NK-92 treated with Interleukin-12 subunit alpha and Interleukin-12 subunit beta, amount 100 ng/mL, for 24 hours (cell line): ENCODE data around the gene ART5.
"Not testable (repeated sequence)": the region's sequence is repeated elsewhere in the genome, so short reads cannot be mapped to it uniquely, and the experiment has no call there.

ENCODE experiments used
- DNase-seq: peaks from one replicate; lab custom pipeline; 2025; lab: John Stamatoyannopoulos, UW

ART5 gene

GRCh38 chr11:3657331-3657730 is 15.5 kb upstream of the ART5 start:
- DNase-seq, result not testable (repeated sequence)

GRCh38 chr11:3655547-3655946 is 13.8 kb upstream of the ART5 start:
- DNase-seq, result no peak

DNA sequence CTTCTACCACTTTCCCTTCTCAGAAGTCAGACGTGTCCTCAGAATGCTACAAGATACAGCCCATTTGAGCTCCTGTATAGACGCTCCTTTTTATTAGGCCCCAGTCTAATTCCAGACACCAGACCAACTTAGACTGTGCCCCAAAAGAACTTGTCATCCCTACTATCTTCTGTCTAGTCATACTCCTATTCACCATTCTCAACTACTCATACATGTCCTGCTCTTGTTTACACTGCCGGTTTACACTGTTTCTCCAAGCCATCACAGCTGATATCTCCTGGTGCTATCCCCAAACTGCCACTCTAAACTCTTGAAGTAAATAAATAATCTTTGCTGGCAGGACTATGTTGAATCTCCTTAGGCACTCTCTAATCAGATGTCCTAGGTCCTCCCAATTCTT is 10.7 kb upstream of the ART5 start:
- DNase-seq, result not testable (repeated sequence)

- DNase-seq, result not testable (repeated sequence)
Measured at GRCh38 chr11:3649374-3649773, 7.6 kb upstream of the ART5 start.

GRCh38 chr11:3648843-3649242 is 7.1 kb upstream of the ART5 start:
- not testable (repeated sequence) for DNase-seq

- DNase-seq, result no peak
Measured at GRCh38 chr11:3645552-3645951, 3.8 kb upstream of the ART5 start.

DNA sequence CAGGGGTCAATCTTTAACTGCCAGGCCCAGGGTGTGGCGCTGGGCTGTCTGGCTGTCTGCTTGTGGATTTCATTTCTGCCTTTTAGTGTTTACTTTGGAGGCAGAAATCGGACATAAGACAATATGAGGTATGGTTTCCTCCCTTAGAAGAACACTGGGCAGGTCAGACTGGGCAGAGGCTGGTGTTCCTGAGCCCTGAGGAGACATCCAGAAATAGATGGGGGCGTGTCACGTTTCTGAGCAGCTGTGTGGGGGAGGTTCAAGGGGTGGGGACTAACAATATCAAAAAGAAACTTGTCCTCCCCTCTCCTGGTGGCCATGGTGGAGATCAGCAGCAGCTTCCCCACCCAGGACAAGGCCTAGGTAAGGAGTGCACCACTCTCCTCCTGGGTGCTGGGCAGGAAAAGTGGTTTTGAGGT is 3.0 kb upstream of the ART5 start, which contains the start of gene ART1:
Gene ART1 (plus strand): TSS at position 312 of the 419 bp plus-strand sequence. CDS start 14,086 bp downstream, outside the sequence.
- no peak for DNase-seq

- DNase-seq, result not testable (repeated sequence)
Measured at GRCh38 chr11:3643102-3643546, 1.3 kb upstream of the ART5 start.

DNA sequence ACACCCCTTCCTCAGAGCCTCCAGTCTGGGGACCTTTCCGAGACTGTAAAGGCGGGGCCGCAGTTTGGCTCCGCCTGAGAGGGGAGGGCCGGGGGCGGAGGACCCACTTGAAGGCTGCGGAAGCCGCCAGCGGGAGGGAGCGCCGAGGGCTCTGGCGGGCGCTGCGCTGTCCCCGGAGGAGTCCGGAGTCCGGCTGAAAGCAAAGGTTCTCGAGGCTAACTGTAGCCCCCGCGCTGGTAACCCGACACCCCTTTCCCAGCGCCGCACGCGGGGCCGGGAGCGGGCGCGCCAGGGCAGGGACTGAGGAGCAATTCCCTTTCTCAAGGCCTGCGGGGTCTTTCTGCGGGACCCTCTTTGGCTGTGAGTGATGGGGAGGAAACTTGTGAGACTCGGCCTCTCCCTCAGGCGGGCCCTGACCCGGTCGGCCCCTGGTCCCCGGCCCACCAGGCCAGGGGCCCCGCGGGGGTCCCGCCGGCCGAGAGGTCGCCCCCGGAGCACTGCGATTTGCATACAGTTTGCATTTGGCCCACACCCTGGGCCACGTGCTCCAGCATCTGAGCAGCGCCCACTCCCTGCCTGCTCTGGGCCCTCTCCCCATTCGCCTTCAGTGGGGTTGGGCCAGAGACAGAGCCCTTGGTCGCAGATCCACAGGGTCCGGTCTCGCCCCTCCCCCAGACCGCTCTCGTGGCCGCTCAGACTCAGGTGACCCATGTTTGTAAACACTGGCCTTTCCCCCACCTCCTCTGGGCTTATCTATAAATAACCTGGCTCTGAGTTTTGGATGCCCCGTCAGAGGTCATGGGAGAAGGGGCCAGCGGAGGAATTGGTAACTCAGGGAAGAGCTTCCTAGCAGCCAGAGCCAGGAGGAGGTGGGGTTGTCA is 519 bp upstream of the ART5 start:
- DNase-seq, result no peak

GRCh38 chr11:3641191-3641590 is 601 bp downstream of the ART5 start:
- DNase-seq, result no peak

DNA sequence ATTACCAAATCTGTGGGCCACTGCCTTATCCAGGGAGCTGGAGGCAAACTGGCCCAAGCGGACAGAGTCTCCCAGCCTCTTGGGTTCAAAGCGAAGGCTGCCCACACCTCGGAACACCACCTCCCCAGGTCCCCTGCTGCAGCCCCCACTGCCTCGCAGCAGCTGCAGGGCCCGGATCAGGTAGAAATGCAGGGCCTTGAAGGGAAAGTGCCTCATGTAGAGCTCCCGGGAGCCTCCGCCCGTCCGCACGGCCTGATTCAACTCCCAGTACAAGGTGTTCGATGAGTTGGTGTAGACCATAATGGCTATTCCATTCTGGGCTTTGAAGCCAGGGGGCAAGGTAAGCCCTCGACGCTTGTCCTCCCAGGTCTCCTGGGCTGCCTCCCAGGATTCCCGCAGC is 2.0 kb downstream of the ART5 start:
- no peak for DNase-seq

- no peak for DNase-seq
Measured at GRCh38 chr11:3638513-3638912, 3.3 kb downstream of the ART5 start.

- DNase-seq, result no peak
Measured at GRCh38 chr11:3637201-3637600, 4.6 kb downstream of the ART5 start.

- no peak for DNase-seq
Measured at GRCh38 chr11:3635641-3636375, 6.0 kb downstream of the ART5 start.

GRCh38 chr11:3632070-3632660 is 9.6 kb downstream of the ART5 start:
- no peak for DNase-seq

- no peak for DNase-seq
Measured at GRCh38 chr11:3631331-3631730, 10.5 kb downstream of the ART5 start.

GRCh38 chr11:3627291-3627690 is 14.5 kb downstream of the ART5 start:
- no peak for DNase-seq

DNA sequence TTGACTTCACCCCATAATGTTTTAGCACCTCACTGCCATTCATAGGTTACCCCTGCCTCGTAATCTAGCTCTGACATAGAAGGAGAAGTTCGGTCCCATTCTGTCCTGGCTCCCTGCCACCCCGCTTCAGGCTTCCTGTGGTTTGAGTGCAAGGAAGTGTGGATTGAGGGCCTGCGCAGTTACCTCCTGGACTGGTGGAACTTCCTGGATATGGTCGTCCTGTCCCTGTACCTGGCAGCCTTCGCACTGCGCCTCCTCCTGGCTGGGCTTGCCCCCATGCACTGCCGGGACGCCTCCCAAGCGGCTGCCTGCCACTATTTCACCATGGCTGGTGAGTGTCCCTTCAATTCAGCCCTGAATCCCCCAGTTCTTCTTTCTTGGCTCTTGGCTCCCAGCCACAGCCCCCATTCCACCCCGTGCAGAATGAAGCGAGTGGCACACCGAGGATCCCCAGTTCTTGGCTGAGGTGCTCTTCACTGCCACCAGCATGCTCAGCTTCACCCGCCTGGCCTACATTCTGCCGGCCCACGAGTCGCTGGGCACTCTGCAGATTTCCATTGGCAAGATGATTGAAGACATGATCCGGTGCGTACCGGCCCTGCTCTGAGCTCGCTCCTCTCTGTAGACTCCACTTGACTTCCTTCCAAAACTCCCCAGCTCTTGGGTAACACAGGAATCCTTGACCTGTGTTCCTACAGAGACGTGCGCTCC is 15.4 kb downstream of the ART5 start:
- DNase-seq, result no peak

DNA sequence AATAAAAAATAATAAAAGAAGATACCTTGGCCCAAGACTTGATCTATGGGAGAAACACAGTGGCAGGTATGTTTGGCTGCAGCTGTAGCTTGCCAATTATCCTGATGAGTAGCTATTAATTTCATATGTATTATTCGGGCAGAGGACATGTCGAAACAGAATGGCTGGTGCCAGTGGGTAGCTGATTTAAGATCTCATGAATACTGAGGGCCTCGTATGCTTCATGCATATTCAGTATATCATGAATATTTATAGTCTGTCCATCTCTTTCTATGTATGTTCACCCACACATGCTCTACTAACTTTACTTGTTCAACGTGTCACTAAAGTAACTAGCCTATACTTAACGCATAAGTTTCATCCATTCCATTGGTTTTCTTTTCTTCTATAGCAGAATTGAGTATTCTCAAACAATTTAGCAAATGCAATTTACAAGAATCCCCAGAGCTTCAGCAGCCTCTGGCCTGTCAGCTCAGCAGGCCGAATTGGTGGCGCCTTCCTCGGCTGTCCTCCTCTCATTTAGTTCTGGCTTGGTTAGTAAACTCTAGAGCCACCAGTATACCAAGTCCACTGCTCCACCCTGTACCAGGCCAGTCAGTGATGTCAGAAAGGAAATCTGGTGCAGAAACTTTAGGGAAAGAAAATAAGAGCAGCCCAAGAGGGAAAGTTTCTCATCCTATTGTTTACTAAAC is 17.9 kb downstream of the ART5 start:
- no peak for DNase-seq

DNA sequence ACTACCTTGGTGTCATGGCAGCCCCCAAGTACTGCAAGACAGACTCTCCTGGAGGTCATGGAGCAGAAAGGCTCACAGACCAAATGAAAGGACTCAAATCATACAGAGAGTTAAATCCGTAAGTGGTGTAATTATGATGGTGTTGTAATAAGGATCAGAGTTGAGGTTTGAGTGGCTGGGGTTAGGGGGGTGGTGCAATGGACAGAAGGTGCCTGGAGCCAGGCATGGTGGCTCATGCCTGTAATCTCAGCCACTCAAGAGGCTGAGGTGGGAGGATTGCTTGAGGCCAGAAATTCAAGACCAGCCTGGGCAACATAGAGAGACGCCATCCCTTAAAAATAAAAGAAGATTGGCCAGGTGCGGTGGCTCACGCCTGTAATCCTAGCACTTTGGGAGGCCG is 18.7 kb downstream of the ART5 start:
- no peak for DNase-seq

GRCh38 chr11:3622521-3622920 is 19.3 kb downstream of the ART5 start:
- no peak for DNase-seq
